Keratinocyte (primary cell): ENCODE results near the gene ALG12. TPM values are rescaled to one million over a fixed set of nuclear protein-coding genes. Genes with fewer than 3 reads are reported as not detected.

Source experiments
- DNase-seq: peaks from one replicate; pipeline ENCODE4 v3.0.0-alpha.2; 2011; ENCODE audit warnings: low read depth, missing footprints, low spot score
- FAIRE-seq: peaks from 2 replicates; lab custom pipeline; 2011; peaks lifted over from hg19 to GRCh38; lab: Jason Lieb, UNC
- H2AFZ ChIP-seq: 2 replicates; pipeline ENCODE4 v1.6.0; 2012; ENCODE audit warnings: low read length, control low read depth, inconsistent platforms; ENCODE audit not compliant: control insufficient read depth
- H3K27ac ChIP-seq: 2 replicates; pipeline ENCODE4 v1.5.1; 2011; ENCODE audit warnings: low read length; ENCODE audit not compliant: control insufficient read depth, insufficient read depth
- H3K27me3 ChIP-seq: 3 replicates; pipeline ENCODE4 v1.6.0; 2011; ENCODE audit warnings: low read length; ENCODE audit not compliant: control insufficient read depth, insufficient read depth; ENCODE audit errors: extremely low read depth
- H3K36me3 ChIP-seq, 2 experiments: 2 replicates in 1 of 2; 3 replicates in 1 of 2; pipeline ENCODE4 v1.5.1; 2011; ENCODE audit warnings: low read length in 2 of 2, mild to moderate bottlenecking in 1 of 2; ENCODE audit not compliant: control insufficient read depth in 2 of 2, insufficient read depth in 2 of 2; ENCODE audit errors: extremely low read depth in 1 of 2
- H3K4me1 ChIP-seq: 3 replicates; pipeline ENCODE4 v1.5.1; 2011; ENCODE audit warnings: low read length; ENCODE audit not compliant: control insufficient read depth, insufficient read depth; ENCODE audit errors: extremely low read depth
- H3K4me2 ChIP-seq: 3 replicates; pipeline ENCODE4 v1.6.0; 2011; ENCODE audit warnings: low read depth, low read length; ENCODE audit not compliant: control insufficient read depth, insufficient read depth; ENCODE audit errors: extremely low read depth
- H3K4me3 ChIP-seq, 3 experiments: fragments of 200-600 bp in 1 of 3; sonication (generic) in 1 of 3; 2 replicates in 2 of 3; 3 replicates in 1 of 3; pipeline ENCODE4 v1.5.1; 2011 to 2016; ENCODE audit warnings: low read length in 3 of 3, mild to moderate bottlenecking in 3 of 3, control low read depth in 2 of 3, inconsistent platforms in 1 of 3, low read depth in 1 of 3, mixed read lengths in 1 of 3, mixed run types in 1 of 3, moderate library complexity in 1 of 3; ENCODE audit not compliant: control insufficient read depth in 2 of 3, insufficient read depth in 2 of 3; ENCODE audit errors: extremely low read depth in 1 of 3
- H3K79me2 ChIP-seq: 2 replicates; pipeline ENCODE4 v1.6.0; 2012; ENCODE audit warnings: low read length; ENCODE audit not compliant: control insufficient read depth, insufficient read depth
- H3K9ac ChIP-seq: 3 replicates; pipeline ENCODE4 v1.6.0; 2011; ENCODE audit warnings: low read length; ENCODE audit not compliant: control insufficient read depth, insufficient read depth; ENCODE audit errors: extremely low read depth
- H3K9me1 ChIP-seq: 3 replicates; pipeline ENCODE4 v1.6.0; 2011; ENCODE audit warnings: low read length; ENCODE audit not compliant: control insufficient read depth, insufficient read depth; ENCODE audit errors: extremely low read depth
- H3K9me3 ChIP-seq: 2 replicates; pipeline ENCODE4 v1.5.1; 2012; ENCODE audit warnings: low read depth, low read length; ENCODE audit not compliant: control insufficient read depth
- H4K20me1 ChIP-seq: 3 replicates; pipeline ENCODE4 v1.6.0; 2011; ENCODE audit warnings: low read length; ENCODE audit not compliant: control insufficient read depth, insufficient read depth; ENCODE audit errors: extremely low read depth
- CTCF ChIP-seq, 3 experiments: IDR thresholded peaks in 1 of 3; conservative IDR thresholded peaks in 1 of 3; optimal IDR thresholded peaks in 1 of 3; 2 replicates in 2 of 3; 3 replicates in 1 of 3; pipeline versions ENCODE3 to v1.5.1; 2011; ENCODE audit warnings: low read length in 3 of 3, mild to moderate bottlenecking in 3 of 3, moderate library complexity in 2 of 3, control low read depth in 1 of 3, inconsistent platforms in 1 of 3; ENCODE audit not compliant: insufficient read depth in 2 of 3; ENCODE audit errors: extremely low read depth in 1 of 3
- EZH2 ChIP-seq: IDR thresholded peaks from one replicate; pipeline ENCODE4 v1.6.1; 2012; ENCODE audit warnings: inconsistent platforms, mild to moderate bottlenecking, low read length, moderate library complexity
- dilution Hi-C: fragments of 300-500 bp; cut with MboI; formaldehyde crosslinking; loops from one replicate; pipeline ENCODE4 v1.7.0; 2020; ENCODE audit warnings: low sequenced_read_pairs; ENCODE audit not compliant: extremely low pct_ligation_motif_present
- polyA plus RNA-seq, 5 experiments: library from polyadenylated mRNA; depleted of rRNA in 3 of 5; stranded (reverse) in 3 of 5; stranded (forward) in 1 of 5; unstranded in 1 of 5; fragments of >200 nt; gene quantifications; 1 replicate in 1 of 5; 2 replicates in 3 of 5; 3 replicates in 1 of 5; pipeline versions ENCODE4 v1.2.1 to v1.2.3, GENCODE V29; 2011 to 2012; ENCODE audit warnings: missing spikeins in 2 of 5, low read depth in 1 of 5, low replicate concordance in 1 of 5

Gene ALG12
- polyA plus RNA-seq, 1 donor (not counting 4 experiments of a cell fraction or from before 2014, with no cell fraction given) = 6.3 TPM

GRCh38 chr22:49914256-49914655 is 4.0 kb downstream of the ALG12 start:
- Histone ChIP-seq H3K4me1 (peaks cover 8% of the 10 kb centered on the region), H3K4me2 (no peak overlapping the region), H3K36me3 (peaks cover 2 to 13% of the 10 kb centered on the region in 2 experiments), H3K9me3 (no peaks in the 10 kb centered on the region), H3K4me3 (no peak overlapping the region), H3K9me1 (no peaks in the 10 kb centered on the region), H3K9ac (no peak overlapping the region), H3K27ac (no peak overlapping the region), H3K27me3 (no peaks in the 10 kb centered on the region), H4K20me1 (no peaks in the 10 kb centered on the region), H3K79me2 (peaks cover 10% of the 10 kb centered on the region), H2AFZ (no peak overlapping the region)
- dilution Hi-C loops = no loop called here
- TF ChIP-seq CTCF (optimal IDR thresholded peaks at IDR 0.05 in 1 of 3, IDR thresholded peaks at IDR 0.05 in 1 of 3, conservative IDR thresholded peaks at IDR 0.05 in 1 of 3; ENCODE audit: extremely low read depth in 1 of 3, insufficient read depth in 2 of 3, low read length in 3 of 3) (no peak), EZH2 (no peak)
- FAIRE-seq = no peak
- no peak for DNase-seq

GRCh38 chr22:49913446-49913845 is 4.8 kb downstream of the ALG12 start:
- Histone ChIP-seq H3K9ac (no peak overlapping the region), H3K79me2 (peaks cover 7% of the 10 kb centered on the region), H2AFZ (no peak overlapping the region), H3K4me2 (no peak overlapping the region), H3K9me3 (no peaks in the 10 kb centered on the region), H3K27me3 (no peaks in the 10 kb centered on the region), H3K36me3 (peaks cover 2 to 13% of the 10 kb centered on the region in 2 experiments), H4K20me1 (no peaks in the 10 kb centered on the region), H3K4me1 (peaks cover 6% of the 10 kb centered on the region), H3K9me1 (no peaks in the 10 kb centered on the region), H3K4me3 (no peak overlapping the region), H3K27ac (no peak overlapping the region)
- no peak for TF ChIP-seq EZH2
- DNase-seq (no peak), FAIRE-seq (no peak)
- dilution Hi-C loops = no loop called here

- peaks cover 2 to 13% of the 10 kb centered on the region in 2 experiments for H3K36me3 ChIP-seq
- DNase-seq (no peak), FAIRE-seq (no peak)
- no peak for TF ChIP-seq CTCF (optimal IDR thresholded peaks at IDR 0.05 in 1 of 3, IDR thresholded peaks at IDR 0.05 in 1 of 3, conservative IDR thresholded peaks at IDR 0.05 in 1 of 3; ENCODE audit: extremely low read depth in 1 of 3, insufficient read depth in 2 of 3, low read length in 3 of 3)
- no peaks in the 10 kb centered on the region for H3K9me3 ChIP-seq
- no peak overlapping the region for H3K9ac ChIP-seq
- dilution Hi-C loops = no loop called here
- no peaks in the 10 kb centered on the region for H4K20me1 ChIP-seq
- H3K4me3 ChIP-seq = no peak overlapping the region
- H3K27me3 ChIP-seq = no peaks in the 10 kb centered on the region
- peaks cover 6% of the 10 kb centered on the region for H3K4me1 ChIP-seq
- H3K79me2 ChIP-seq = peaks cover 7% of the 10 kb centered on the region
- no peak overlapping the region for H3K27ac ChIP-seq
- no peak overlapping the region for H3K4me2 ChIP-seq
- H2AFZ ChIP-seq = no peak overlapping the region
- H3K9me1 ChIP-seq = no peaks in the 10 kb centered on the region
Measured at GRCh38 chr22:49913026-49913425, 5.2 kb downstream of the ALG12 start.
